H9 (cell line): ENCODE data around the gene GPR108. TPM values are rescaled to one million over a fixed set of nuclear protein-coding genes. Genes with fewer than 3 reads are reported as not detected.

ENCODE experiments used
- DNase-seq: peaks from one replicate; pipeline ENCODE4 v3.0.0-alpha.2; 2017
- H2AFZ ChIP-seq: one replicate; pipeline ENCODE4 v1.6.1; 2013; ENCODE audit warnings: mild to moderate bottlenecking, low read length, control low read depth, moderate library complexity
- H2AK5ac ChIP-seq: 2 replicates; pipeline ENCODE4 v1.6.1; 2013; ENCODE audit warnings: low read length, control low read depth, mixed read lengths; ENCODE audit not compliant: insufficient read length
- H2BK120ac ChIP-seq: one replicate; pipeline ENCODE4 v1.6.1; 2013; ENCODE audit warnings: low read depth, mild to moderate bottlenecking, low read length, control low read depth, inconsistent platforms; ENCODE audit not compliant: poor library complexity, severe bottlenecking
- H2BK12ac ChIP-seq: 2 replicates; pipeline ENCODE4 v1.6.1; 2013; ENCODE audit warnings: low read length, control low read depth, mixed read lengths, low read depth; ENCODE audit not compliant: insufficient read length
- H2BK15ac ChIP-seq: 2 replicates; pipeline ENCODE4 v1.6.1; 2013; ENCODE audit warnings: low read depth, low read length, control low read depth
- H2BK20ac ChIP-seq: one replicate; pipeline ENCODE4 v1.6.1; 2013; ENCODE audit warnings: low read depth, mild to moderate bottlenecking, low read length, control low read depth, inconsistent platforms; ENCODE audit not compliant: poor library complexity, severe bottlenecking
- H2BK5ac ChIP-seq: 2 replicates; pipeline ENCODE4 v1.6.1; 2013; ENCODE audit warnings: low read length, control low read depth, mixed read lengths; ENCODE audit not compliant: insufficient read length
- H3K14ac ChIP-seq: 2 replicates; pipeline ENCODE4 v1.6.1; 2013; ENCODE audit warnings: low read length, control low read depth; ENCODE audit not compliant: insufficient read depth
- H3K18ac ChIP-seq: 2 replicates; pipeline ENCODE4 v1.6.1; 2013; ENCODE audit warnings: low read depth, mild to moderate bottlenecking, mixed read lengths, low read length, control low read depth; ENCODE audit not compliant: insufficient read length
- H3K23ac ChIP-seq: 2 replicates; pipeline ENCODE4 v1.6.1; 2013; ENCODE audit warnings: low read length, control low read depth, mixed read lengths, low read depth; ENCODE audit not compliant: insufficient read length
- H3K23me2 ChIP-seq: 2 replicates; pipeline ENCODE4 v1.6.1; 2013; ENCODE audit warnings: low read depth, mild to moderate bottlenecking, mixed read lengths, low read length, control low read depth; ENCODE audit not compliant: insufficient read length, poor library complexity, severe bottlenecking
- H3K27ac ChIP-seq: 2 replicates; pipeline ENCODE4 v1.5.1; 2013; ENCODE audit warnings: low read length, control low read depth, mixed read lengths, low read depth; ENCODE audit not compliant: insufficient read length
- H3K27me3 ChIP-seq: 2 replicates; pipeline ENCODE4 v1.6.1; 2013; ENCODE audit warnings: low read length, control low read depth, inconsistent platforms; ENCODE audit not compliant: insufficient read depth
- H3K4ac ChIP-seq: 2 replicates; pipeline ENCODE4 v1.6.1; 2013; ENCODE audit warnings: low read depth, mild to moderate bottlenecking, control low read depth, inconsistent platforms, low read length, moderate library complexity
- H3K4me1 ChIP-seq: 2 replicates; pipeline ENCODE4 v1.6.1; 2013; ENCODE audit warnings: low read length, control low read depth, inconsistent platforms; ENCODE audit not compliant: insufficient read depth
- H3K4me2 ChIP-seq: 2 replicates; pipeline ENCODE4 v1.6.1; 2013; ENCODE audit warnings: low read length, control low read depth, mixed read lengths; ENCODE audit not compliant: insufficient read length, insufficient read depth
- H3K56ac ChIP-seq: 2 replicates; pipeline ENCODE4 v1.6.1; 2013; ENCODE audit warnings: low read depth, mild to moderate bottlenecking, mixed read lengths, low read length, control low read depth; ENCODE audit not compliant: insufficient read length
- H3K79me1 ChIP-seq: 2 replicates; pipeline ENCODE4 v1.6.1; 2013; ENCODE audit warnings: low read depth, mild to moderate bottlenecking, moderate library complexity, low read length, control low read depth, inconsistent platforms; ENCODE audit not compliant: insufficient read depth, poor library complexity, severe bottlenecking
- H3K79me2 ChIP-seq: 2 replicates; pipeline ENCODE4 v1.6.1; 2013; ENCODE audit warnings: low read length, control low read depth, inconsistent platforms; ENCODE audit not compliant: insufficient read depth
- H3K9ac ChIP-seq: 2 replicates; pipeline ENCODE4 v1.6.1; 2013; ENCODE audit warnings: low read length, control low read depth, mixed read lengths; ENCODE audit not compliant: insufficient read length; ENCODE audit errors: extremely low read depth
- H3K9me3 ChIP-seq: one replicate; pipeline ENCODE4 v1.6.1; 2013; ENCODE audit warnings: low read depth, low read length, inconsistent platforms; ENCODE audit not compliant: control insufficient read depth
- H3T11ph ChIP-seq: one replicate; pipeline ENCODE4 v1.6.1; 2013; ENCODE audit warnings: mild to moderate bottlenecking, low read length, control low read depth, inconsistent platforms
- H4K20me1 ChIP-seq: one replicate; pipeline ENCODE4 v1.6.1; 2013; ENCODE audit not compliant: control insufficient read depth, insufficient read length, insufficient read depth
- H4K5ac ChIP-seq: 2 replicates; pipeline ENCODE4 v1.6.1; 2013; ENCODE audit warnings: low read depth, mild to moderate bottlenecking, mixed read lengths, low read length, control low read depth; ENCODE audit not compliant: insufficient read length
- H4K8ac ChIP-seq: replicated peaks from 2 replicates; pipeline ENCODE4 v1.6.1; 2013; ENCODE audit warnings: low read length, control low read depth, mixed read lengths, low read depth; ENCODE audit not compliant: insufficient read length
- H4K91ac ChIP-seq: 2 replicates; pipeline ENCODE4 v1.6.1; 2013; ENCODE audit warnings: low read depth, mild to moderate bottlenecking, moderate library complexity, mixed read lengths, low read length, control low read depth; ENCODE audit not compliant: insufficient read length
- H3K27ac Mint-ChIP-seq, 3 experiments: 2 replicates in 2 of 3; 3 replicates in 1 of 3; pipeline ENCODE4 v1.8.0; 2020 to 2021; ENCODE audit warnings: mixed read lengths in 3 of 3, mild to moderate bottlenecking in 1 of 3, moderate library complexity in 1 of 3
- H3K27me3 Mint-ChIP-seq: 2 replicates; pipeline ENCODE4 v1.8.0; 2021; ENCODE audit warnings: low read depth, mild to moderate bottlenecking, moderate library complexity, mixed read lengths
- H3K36me3 Mint-ChIP-seq, 3 experiments: 2 replicates in 2 of 3; 3 replicates in 1 of 3; pipeline ENCODE4 v1.8.0; 2020 to 2021; ENCODE audit warnings: low read depth in 3 of 3, mixed read lengths in 3 of 3; ENCODE audit not compliant: insufficient read depth in 1 of 3
- H3K4me1 Mint-ChIP-seq, 2 experiments: 2 replicates each; pipeline ENCODE4 v1.8.0; 2020; ENCODE audit warnings: mixed read lengths in 2 of 2
- H3K4me3 Mint-ChIP-seq, 2 experiments: 2 replicates in 1 of 2; 3 replicates in 1 of 2; pipeline ENCODE4 v1.8.0; 2020 to 2021; ENCODE audit warnings: mild to moderate bottlenecking in 2 of 2, mixed read lengths in 2 of 2, moderate library complexity in 1 of 2
- H3K9me3 Mint-ChIP-seq, 2 experiments: 2 replicates in 1 of 2; 3 replicates in 1 of 2; pipeline ENCODE4 v1.8.0; 2020; ENCODE audit warnings: mild to moderate bottlenecking in 2 of 2, mixed read lengths in 2 of 2, moderate library complexity in 1 of 2
- CTCF ChIP-seq: fragments of 200-600 bp; sonication (generic); conservative IDR thresholded peaks from 3 replicates; pipeline ENCODE4 v1.8.0; 2021; ENCODE audit warnings: antibody characterized with exemption, mild to moderate bottlenecking
- WGBS: extraction: QIAGEN DNeasy Blood & Tissue Kit; methylation state at CpG from one replicate; pipeline ENCODE4 v1.1.7; 2013; ENCODE audit warnings: missing lambda C conversion rate, low lambda C conversion rate, mixed read lengths; ENCODE audit not compliant: insufficient read length; ENCODE audit errors: extremely low coverage; 5-methylcytosine and 5-hydroxymethylcytosine counted together
- total RNA-seq: library from RNA; stranded (reverse); gene quantifications from 2 replicates; pipeline ENCODE4 v1.2.1, GENCODE V29; 2021

Gene GPR108
- total RNA-seq, 1 experiment from 2014 or later = 38.2 TPM

- Histone ChIP-seq H3K79me1 (no peaks in the 10 kb centered on the region), H2BK5ac (no peak overlapping the region), H3K27ac (no peak overlapping the region), H3K4me1 (peaks cover 5% of the 10 kb centered on the region; the same call in 1 of the 2 replicates), H3K14ac (no peak overlapping the region), H3K4me2 (no peak overlapping the region), H4K5ac (no peak overlapping the region), H3T11ph (no peak overlapping the region), H2AK5ac (no peak overlapping the region), H2BK12ac (no peak overlapping the region), H2BK15ac (no peak overlapping the region), H3K18ac (no peak overlapping the region), H4K20me1 (peaks cover 2% of the 10 kb centered on the region), H2AFZ (no peak overlapping the region), H4K91ac (no peak overlapping the region), H3K23ac (no peak overlapping the region), H3K9ac (no peak overlapping the region), H3K79me2 (no peaks in the 10 kb centered on the region), H3K4ac (no peak overlapping the region), H3K27me3 (no peaks in the 10 kb centered on the region), H3K23me2 (peaks cover 14% of the 10 kb centered on the region), H2BK20ac (no peak overlapping the region), H3K56ac (no peak overlapping the region), H3K9me3 (no peaks in the 10 kb centered on the region), H4K8ac (no peak overlapping the region), H2BK120ac (no peak overlapping the region)
- no CpG with 5 or more reads among the region's 29 CpGs for WGBS
- peak; percentile 76 for TF ChIP-seq CTCF
- H3K9me3 Mint-ChIP-seq = no peaks in the 10 kb centered on the region
- DNase-seq = no peak
- H3K27ac Mint-ChIP-seq = no peak overlapping the region
- peaks cover 5 to 16% (median 12%) of the 10 kb centered on the region in 3 experiments for H3K36me3 Mint-ChIP-seq
- peaks cover 21 to 35% of the 10 kb centered on the region in 2 experiments for H3K4me1 Mint-ChIP-seq
- H3K4me3 Mint-ChIP-seq = no peak overlapping the region
- no peaks in the 10 kb centered on the region; the same call in 1 of the 2 replicates for H3K27me3 Mint-ChIP-seq
These were observed 3.9 kb downstream of the GPR108 start for GRCh38 chr19:6733338-6734095.
